ENCODE measurements around the gene SLC44A5.

The SLC44A5 gene

GRCh38 chr1:75426688-75427087, 184.2 kb downstream of the SLC44A5 start:
- H2BK5ac ChIP-seq (ENCODE audit: low read depth, low read length, poor library complexity) = no peak overlapping the region

GRCh38 chr1:75425001-75425650, 185.8 kb downstream of the SLC44A5 start:
- H3K27me3 ChIP-seq (ENCODE audit: insufficient read depth, low read length) = no peaks in the 10 kb centered on the region
- H3K4me1 ChIP-seq (ENCODE audit: control insufficient read depth in 1 of 2, insufficient read depth in 2 of 2, low read length in 2 of 2) = no peaks in the 10 kb centered on the region
- no peak overlapping the region for H3K14ac ChIP-seq (ENCODE audit: low read length)
- H4K12ac ChIP-seq (ENCODE audit: low read depth, low read length) = no peak overlapping the region
- no peaks in the 10 kb centered on the region for H3K79me1 ChIP-seq (ENCODE audit: low read length)
- H2BK12ac ChIP-seq (ENCODE audit: low read length) = no peak overlapping the region
- no peak overlapping the region for H3K27ac ChIP-seq (ENCODE audit: low read depth, low read length)
- H3K9me3 ChIP-seq (ENCODE audit: insufficient read depth, low read depth, low read length) = no peaks in the 10 kb centered on the region
- no peak overlapping the region for H3K4me3 ChIP-seq (ENCODE audit: low read depth, low read length)
- no peak overlapping the region for H3K23ac ChIP-seq (ENCODE audit: low read length)
- no peak overlapping the region for H2BK120ac ChIP-seq (ENCODE audit: insufficient read depth, low read length, poor library complexity)
- no peak overlapping the region for H2AK5ac ChIP-seq (ENCODE audit: low read length)
- no peak overlapping the region for H3K4me2 ChIP-seq (ENCODE audit: low read length)
- H3K18ac ChIP-seq (ENCODE audit: low read length) = no peak overlapping the region
- no peak overlapping the region for H2AFZ ChIP-seq (ENCODE audit: insufficient read depth, low read length, poor library complexity)
- H3K79me2 ChIP-seq (ENCODE audit: control insufficient read depth, insufficient read depth, low read length, poor library complexity) = no peaks in the 10 kb centered on the region
- H3K9ac ChIP-seq (ENCODE audit: low read length) = no peak overlapping the region
- no peak overlapping the region for H2BK5ac ChIP-seq (ENCODE audit: low read depth, low read length, poor library complexity)
- no peak overlapping the region for H4K8ac ChIP-seq (ENCODE audit: low read depth, low read length)
- no peaks in the 10 kb centered on the region for H3K36me3 ChIP-seq (ENCODE audit: control insufficient read depth in 1 of 2, insufficient read depth in 2 of 2, low read length in 2 of 2)
- no CpG with 5 or more reads among the region's 3 CpGs for WGBS (ENCODE audit: extremely low coverage, insufficient coverage, insufficient read length)
- no peak overlapping the region for H4K91ac ChIP-seq (ENCODE audit: low read depth, low read length)
- no peak overlapping the region for H3K4ac ChIP-seq (ENCODE audit: low read depth, low read length)
- DNase-seq = no peak

More at GRCh38 chr1:75426688-75427087, 184.2 kb downstream of the SLC44A5 start:
- Histone ChIP-seq H3K79me1 (ENCODE audit: low read length) (no peaks in the 10 kb centered on the region), H3K27ac (ENCODE audit: low read depth, low read length) (no peak overlapping the region), H3K4me3 (ENCODE audit: low read depth, low read length) (no peak overlapping the region), H3K36me3 (ENCODE audit: control insufficient read depth in 1 of 2, insufficient read depth in 2 of 2, low read length in 2 of 2) (no peaks in the 10 kb centered on the region), H4K91ac (ENCODE audit: low read depth, low read length) (no peak overlapping the region), H3K4ac (ENCODE audit: low read depth, low read length) (no peak overlapping the region), H3K18ac (ENCODE audit: low read length) (no peak overlapping the region), H2BK12ac (ENCODE audit: low read length) (no peak overlapping the region), H4K8ac (ENCODE audit: low read depth, low read length) (no peak overlapping the region), H2BK120ac (ENCODE audit: insufficient read depth, low read length, poor library complexity) (no peak overlapping the region), H3K4me1 (ENCODE audit: control insufficient read depth in 1 of 2, insufficient read depth in 2 of 2, low read length in 2 of 2) (no peaks in the 10 kb centered on the region), H3K27me3 (ENCODE audit: insufficient read depth, low read length) (no peaks in the 10 kb centered on the region), H3K14ac (ENCODE audit: low read length) (no peak overlapping the region), H3K4me2 (ENCODE audit: low read length) (no peak overlapping the region), H4K12ac (ENCODE audit: low read depth, low read length) (no peak overlapping the region), H3K9me3 (ENCODE audit: insufficient read depth, low read depth, low read length) (no peaks in the 10 kb centered on the region), H3K23ac (ENCODE audit: low read length) (no peak overlapping the region), H3K79me2 (ENCODE audit: control insufficient read depth, insufficient read depth, low read length, poor library complexity) (no peaks in the 10 kb centered on the region), H2AFZ (ENCODE audit: insufficient read depth, low read length, poor library complexity) (no peak overlapping the region), H3K9ac (ENCODE audit: low read length) (no peak overlapping the region), H2AK5ac (ENCODE audit: low read length) (no peak overlapping the region)
- no CpG with 5 or more reads among the region's 10 CpGs for whole genome bisulfite sequencing (ENCODE audit: extremely low coverage, insufficient coverage, insufficient read length)
- DNase-seq = no peak

GRCh38 chr1:75423616-75424015, 187.3 kb downstream of the SLC44A5 start:
- no peaks in the 10 kb centered on the region for H3K9me3 ChIP-seq (ENCODE audit: insufficient read depth, low read depth, low read length)
- no peak overlapping the region for H2BK5ac ChIP-seq (ENCODE audit: low read depth, low read length, poor library complexity)
- no peak overlapping the region for H2BK12ac ChIP-seq (ENCODE audit: low read length)
- no peak overlapping the region for H2AK5ac ChIP-seq (ENCODE audit: low read length)
- H2BK120ac ChIP-seq (ENCODE audit: insufficient read depth, low read length, poor library complexity) = no peak overlapping the region
- H3K79me1 ChIP-seq (ENCODE audit: low read length) = no peaks in the 10 kb centered on the region
- no peak overlapping the region for H3K18ac ChIP-seq (ENCODE audit: low read length)
- no peaks in the 10 kb centered on the region for H3K79me2 ChIP-seq (ENCODE audit: control insufficient read depth, insufficient read depth, low read length, poor library complexity)
- H3K14ac ChIP-seq (ENCODE audit: low read length) = no peak overlapping the region
- no peaks in the 10 kb centered on the region for H3K4me1 ChIP-seq (ENCODE audit: control insufficient read depth in 1 of 2, insufficient read depth in 2 of 2, low read length in 2 of 2)
- H3K27me3 ChIP-seq (ENCODE audit: insufficient read depth, low read length) = no peaks in the 10 kb centered on the region
- WGBS (ENCODE audit: extremely low coverage, insufficient coverage, insufficient read length) = no CpG with 5 or more reads among the region's 5 CpGs
- H3K4me2 ChIP-seq (ENCODE audit: low read length) = no peak overlapping the region
- peak in 1 of 2 donors; percentile 5 for DNase-seq
- no peak overlapping the region for H3K4me3 ChIP-seq (ENCODE audit: low read depth, low read length)
- no peak overlapping the region for H3K4ac ChIP-seq (ENCODE audit: low read depth, low read length)
- no peak overlapping the region for H3K9ac ChIP-seq (ENCODE audit: low read length)
- no peak overlapping the region for H3K23ac ChIP-seq (ENCODE audit: low read length)
- H4K8ac ChIP-seq (ENCODE audit: low read depth, low read length) = no peak overlapping the region
- no peak overlapping the region for H4K91ac ChIP-seq (ENCODE audit: low read depth, low read length)
- H2AFZ ChIP-seq (ENCODE audit: insufficient read depth, low read length, poor library complexity) = no peak overlapping the region
- no peaks in the 10 kb centered on the region for H3K36me3 ChIP-seq (ENCODE audit: control insufficient read depth in 1 of 2, insufficient read depth in 2 of 2, low read length in 2 of 2)
- no peak overlapping the region for H3K27ac ChIP-seq (ENCODE audit: low read depth, low read length)
- no peak overlapping the region for H4K12ac ChIP-seq (ENCODE audit: low read depth, low read length)

- no peak overlapping the region for H3K18ac ChIP-seq (ENCODE audit: low read length)
- H3K4me1 ChIP-seq (ENCODE audit: control insufficient read depth in 1 of 2, insufficient read depth in 2 of 2, low read length in 2 of 2) = no peaks in the 10 kb centered on the region
- no peaks in the 10 kb centered on the region for H3K9me3 ChIP-seq (ENCODE audit: insufficient read depth, low read depth, low read length)
- H3K4me2 ChIP-seq (ENCODE audit: low read length) = no peak overlapping the region
- H3K79me2 ChIP-seq (ENCODE audit: control insufficient read depth, insufficient read depth, low read length, poor library complexity) = no peaks in the 10 kb centered on the region
- H3K36me3 ChIP-seq (ENCODE audit: control insufficient read depth in 1 of 2, insufficient read depth in 2 of 2, low read length in 2 of 2) = no peaks in the 10 kb centered on the region
- H2AFZ ChIP-seq (ENCODE audit: insufficient read depth, low read length, poor library complexity) = no peak overlapping the region
- DNase-seq = no peak
- H4K12ac ChIP-seq (ENCODE audit: low read depth, low read length) = no peak overlapping the region
- no peaks in the 10 kb centered on the region for H3K79me1 ChIP-seq (ENCODE audit: low read length)
- H3K14ac ChIP-seq (ENCODE audit: low read length) = no peak overlapping the region
- no peak overlapping the region for H4K8ac ChIP-seq (ENCODE audit: low read depth, low read length)
- no peak overlapping the region for H2AK5ac ChIP-seq (ENCODE audit: low read length)
- no peak overlapping the region for H2BK5ac ChIP-seq (ENCODE audit: low read depth, low read length, poor library complexity)
- H3K4me3 ChIP-seq (ENCODE audit: low read depth, low read length) = no peak overlapping the region
- H3K27me3 ChIP-seq (ENCODE audit: insufficient read depth, low read length) = no peaks in the 10 kb centered on the region
- no peak overlapping the region for H3K27ac ChIP-seq (ENCODE audit: low read depth, low read length)
- H4K91ac ChIP-seq (ENCODE audit: low read depth, low read length) = no peak overlapping the region
- no peak overlapping the region for H3K4ac ChIP-seq (ENCODE audit: low read depth, low read length)
- no peak overlapping the region for H3K9ac ChIP-seq (ENCODE audit: low read length)
- no peak overlapping the region for H2BK120ac ChIP-seq (ENCODE audit: insufficient read depth, low read length, poor library complexity)
- no peak overlapping the region for H2BK12ac ChIP-seq (ENCODE audit: low read length)
- H3K23ac ChIP-seq (ENCODE audit: low read length) = no peak overlapping the region
- whole genome bisulfite sequencing (ENCODE audit: extremely low coverage, insufficient coverage, insufficient read length) = no CpG with 5 or more reads among the region's 4 CpGs
Measured at GRCh38 chr1:75423136-75423535, 187.8 kb downstream of the SLC44A5 start.

Data from trophoblast cell (in vitro differentiated cells and primary cell).